Endometrial microvascular endothelial cells (primary cell): ENCODE measurements around the gene SLC25A29. TPM values are rescaled to one million over a fixed set of nuclear protein-coding genes. Genes with fewer than 3 reads are reported as not detected.

Experiments
- in situ Hi-C: cut with HindIII; loops from 2 replicates; pipeline ENCODE4 v1.10.0; 2017; ENCODE audit warnings: low sequenced_read_pairs, low pct_unique_long_range_greater_than_20kb; ENCODE audit errors: inconsistent ontology term
- total RNA-seq: library from RNA; depleted of rRNA; stranded (reverse); fragments of >200 nt; gene quantifications from one replicate; pipeline ENCODE4 v1.2.3, GENCODE V29; 2015; ENCODE audit errors: inconsistent ontology term

The SLC25A29 gene
- total RNA-seq, 1 donor from 2014 or later: 40.0 TPM

DNA sequence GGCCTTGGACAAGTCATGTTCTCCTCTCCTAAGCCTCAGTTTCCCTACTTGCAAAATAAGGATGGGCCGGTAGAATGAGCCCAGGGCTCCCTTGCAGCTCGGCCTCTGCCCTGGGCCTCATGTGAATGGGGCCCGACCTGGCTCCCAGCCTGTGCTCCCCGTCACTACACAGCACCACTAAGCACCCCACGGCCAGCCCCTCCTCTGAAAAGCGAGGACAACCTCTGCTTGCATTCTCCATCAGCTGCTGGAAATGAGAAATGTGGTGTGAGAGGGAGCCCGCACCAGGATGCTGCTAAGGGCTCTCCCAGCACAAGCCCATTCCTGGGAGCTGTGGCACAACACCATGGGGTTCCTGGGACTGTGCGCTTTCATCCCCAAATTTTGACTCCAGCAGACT lies 27.1 kb upstream of the SLC25A29 start:
- in situ Hi-C loops: no loop called here

DNA sequence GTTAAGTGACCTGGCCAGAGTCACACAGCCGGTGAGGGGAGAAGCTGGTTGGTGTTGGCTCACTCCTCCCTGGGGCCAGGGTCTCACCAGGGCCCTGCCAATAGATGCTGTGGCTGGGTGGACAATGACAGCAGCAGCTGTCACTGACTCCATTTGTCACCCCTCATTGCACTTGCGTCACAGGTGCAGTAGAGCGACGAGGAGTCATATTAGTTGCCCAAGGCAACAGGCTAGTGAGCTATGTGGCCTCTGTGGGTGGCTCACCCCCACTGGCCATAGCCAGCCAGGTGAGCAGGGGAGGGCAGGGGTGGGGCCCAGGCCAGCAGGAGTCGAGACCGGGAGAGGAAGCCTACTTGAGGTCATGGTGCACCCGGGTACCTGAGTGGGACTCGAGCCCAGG lies 26.6 kb upstream of the SLC25A29 start:
- in situ Hi-C loops: no loop called here

DNA sequence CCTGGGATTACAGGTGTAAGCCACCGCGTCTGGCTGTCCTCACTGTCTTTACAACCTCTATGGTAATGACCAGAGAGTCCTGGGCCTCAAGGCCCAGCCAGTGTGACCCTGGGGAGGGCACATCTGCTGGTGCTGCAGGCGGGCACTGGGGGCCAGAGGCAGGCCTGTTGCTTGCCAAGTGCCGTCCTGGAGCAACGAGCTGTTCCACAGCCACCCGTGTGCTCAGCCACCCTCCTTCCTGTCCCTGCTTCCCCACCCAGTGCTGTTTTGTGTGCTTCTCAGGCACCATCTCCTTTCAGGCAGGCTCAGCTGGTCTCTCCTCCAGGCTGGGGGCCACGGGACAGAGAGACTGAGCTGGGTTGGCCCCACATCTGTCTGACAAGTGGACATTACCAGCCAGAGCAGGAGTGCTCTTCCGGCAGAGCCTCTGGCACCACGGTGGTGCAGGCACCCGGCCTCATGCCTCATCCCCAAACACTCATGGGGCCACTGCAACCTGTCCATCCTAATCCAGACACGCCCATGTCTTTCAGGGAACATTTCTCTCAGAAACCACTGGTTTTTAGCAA lies 25.9 kb upstream of the SLC25A29 start:
- in situ Hi-C loops: no loop called here

DNA sequence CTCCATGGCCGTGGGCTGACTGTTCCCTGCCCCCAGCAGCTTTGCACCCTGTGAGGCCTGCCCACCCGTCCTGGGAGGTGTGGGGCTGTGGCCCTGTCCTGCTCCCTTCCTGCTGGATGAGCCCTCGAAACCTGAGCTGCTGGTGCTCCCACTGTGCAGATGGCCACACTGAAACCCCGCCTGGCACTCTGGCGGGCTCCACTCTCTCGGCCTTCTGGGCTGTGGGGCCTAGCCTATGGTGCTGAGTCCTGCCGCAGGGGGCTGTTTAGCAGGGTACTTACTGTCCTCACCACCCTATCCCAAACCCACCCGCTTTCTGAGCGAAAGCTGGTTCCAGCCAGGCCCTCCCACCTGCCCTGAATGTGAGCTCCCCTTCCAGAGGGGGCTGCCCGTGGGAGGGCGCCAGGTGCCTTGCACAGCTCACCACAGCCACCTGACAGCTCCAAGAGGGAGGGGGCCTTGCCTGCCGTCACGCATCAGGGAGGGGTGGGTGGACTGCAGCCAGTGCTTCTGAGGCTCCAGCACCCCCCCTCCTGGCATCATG lies 24.2 kb upstream of the SLC25A29 start:
- in situ Hi-C loops: no loop called here

DNA sequence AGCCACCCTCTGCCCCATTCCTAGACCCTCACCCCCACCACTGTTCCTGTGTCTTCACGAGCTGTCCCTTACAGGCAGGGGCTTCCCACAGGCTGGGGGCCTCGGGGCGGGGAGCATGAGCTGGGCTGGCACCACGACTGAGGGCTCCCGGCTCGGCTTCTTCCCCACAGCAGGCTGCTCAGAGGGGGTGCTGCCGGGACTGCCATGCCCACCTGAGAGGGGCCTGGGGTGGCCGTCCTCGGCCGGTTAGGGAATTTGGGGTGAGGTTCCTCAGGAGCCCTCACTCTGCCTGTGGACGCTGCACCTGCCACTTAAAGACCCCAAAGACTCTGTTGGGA lies 23.7 kb upstream of the SLC25A29 start:
- in situ Hi-C loops: no loop called here

DNA sequence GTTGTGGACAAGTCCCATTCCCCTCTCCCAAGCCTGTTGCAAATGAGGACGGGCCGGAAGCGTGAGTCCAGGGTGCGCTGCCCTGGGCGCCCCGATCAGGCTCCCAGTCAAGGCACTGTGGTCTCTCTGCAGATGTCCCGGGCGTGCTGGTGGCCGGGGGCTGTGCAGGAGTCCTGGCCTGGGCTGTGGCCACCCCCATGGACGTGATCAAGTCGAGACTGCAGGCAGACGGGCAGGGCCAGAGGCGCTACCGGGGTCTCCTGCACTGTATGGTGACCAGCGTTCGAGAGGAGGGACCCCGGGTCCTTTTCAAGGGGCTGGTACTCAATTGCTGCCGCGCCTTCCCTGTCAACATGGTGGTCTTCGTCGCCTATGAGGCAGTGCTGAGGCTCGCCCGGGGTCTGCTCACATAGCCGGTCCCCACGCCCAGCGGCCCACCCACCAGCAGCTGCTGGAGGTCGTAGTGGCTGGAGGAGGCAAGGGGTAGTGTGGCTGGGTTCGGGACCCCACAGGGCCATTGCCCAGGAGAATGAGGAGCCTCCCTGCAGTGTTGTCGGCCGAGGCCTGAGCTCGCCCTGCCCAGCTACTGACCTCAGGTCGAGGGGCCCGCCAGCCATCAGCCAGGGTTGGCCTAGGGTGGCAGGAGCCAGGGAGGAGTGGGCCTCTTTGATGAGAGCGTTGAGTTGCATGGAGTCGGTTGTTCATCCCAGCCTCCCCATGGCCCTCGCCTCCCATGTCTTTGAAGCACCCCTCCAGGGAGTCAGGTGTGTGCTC lies 23.2 kb upstream of the SLC25A29 start:
- in situ Hi-C loops: no loop called here

DNA sequence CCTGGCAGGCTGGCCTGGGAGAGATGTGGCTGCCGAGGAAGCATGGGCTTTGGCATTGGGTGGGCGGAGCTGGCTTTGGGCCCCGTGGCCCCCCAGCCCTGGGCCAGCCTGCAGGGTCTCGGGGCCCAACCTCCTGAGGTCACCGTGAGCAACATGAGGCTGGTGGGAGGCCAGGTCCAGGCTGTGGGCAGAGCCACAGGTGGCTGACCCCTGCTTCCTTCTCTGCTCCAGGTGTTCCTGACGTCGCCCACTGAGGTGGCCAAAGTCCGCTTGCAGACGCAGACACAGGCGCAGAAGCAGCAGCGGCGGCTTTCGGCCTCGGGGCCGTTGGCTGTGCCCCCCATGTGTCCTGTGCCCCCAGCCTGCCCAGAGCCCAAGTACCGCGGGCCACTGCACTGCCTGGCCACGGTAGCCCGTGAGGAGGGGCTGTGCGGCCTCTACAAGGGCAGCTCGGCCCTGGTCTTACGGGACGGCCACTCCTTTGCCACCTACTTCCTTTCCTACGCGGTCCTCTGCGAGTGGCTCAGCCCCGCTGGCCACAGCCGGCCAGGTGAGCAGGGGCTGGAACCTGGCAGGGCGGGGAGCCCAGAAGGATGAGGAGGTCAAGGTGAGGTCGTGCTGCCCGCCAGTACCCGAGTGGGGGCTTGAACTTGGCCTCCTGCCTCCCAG lies 22.4 kb upstream of the SLC25A29 start:
- in situ Hi-C loops: no loop called here

DNA sequence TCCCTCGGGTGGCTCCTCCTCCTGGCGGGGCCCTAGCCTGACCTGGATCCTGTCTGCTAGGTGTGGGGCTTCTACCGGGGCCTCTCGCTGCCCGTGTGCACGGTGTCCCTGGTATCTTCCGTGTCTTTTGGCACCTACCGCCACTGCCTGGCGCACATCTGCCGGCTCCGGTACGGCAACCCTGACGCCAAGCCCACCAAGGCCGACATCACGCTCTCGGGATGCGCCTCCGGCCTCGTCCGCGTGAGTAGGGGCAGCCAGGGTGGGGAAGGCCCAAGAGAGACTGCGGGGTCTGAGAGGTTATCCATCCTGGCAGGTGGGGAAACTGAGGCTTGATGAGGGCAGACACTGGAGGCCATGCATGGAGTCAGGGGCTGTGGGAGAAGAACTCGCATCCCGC lies 20.9 kb upstream of the SLC25A29 start:
- in situ Hi-C loops: no loop called here

DNA sequence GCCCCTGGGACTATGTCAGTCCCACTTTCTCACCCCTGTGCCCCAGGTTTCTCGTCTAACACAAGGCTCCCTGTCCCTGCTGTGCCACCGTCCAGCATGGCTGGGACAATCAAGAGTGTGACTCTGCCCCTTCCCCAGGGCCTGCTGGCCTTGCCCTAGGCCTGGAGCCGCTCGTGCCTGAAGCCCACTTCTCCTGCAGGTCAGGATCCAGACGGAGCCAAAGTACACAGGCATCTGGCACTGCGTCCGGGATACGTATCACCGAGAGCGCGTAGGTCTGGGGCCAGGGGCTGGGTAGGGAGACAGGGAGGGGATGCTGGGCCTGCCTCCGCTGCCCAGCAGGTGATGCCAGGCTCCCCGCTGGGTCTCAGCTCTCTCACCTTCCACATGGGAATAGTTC lies 19.7 kb upstream of the SLC25A29 start:
- in situ Hi-C loops: no loop called here

DNA sequence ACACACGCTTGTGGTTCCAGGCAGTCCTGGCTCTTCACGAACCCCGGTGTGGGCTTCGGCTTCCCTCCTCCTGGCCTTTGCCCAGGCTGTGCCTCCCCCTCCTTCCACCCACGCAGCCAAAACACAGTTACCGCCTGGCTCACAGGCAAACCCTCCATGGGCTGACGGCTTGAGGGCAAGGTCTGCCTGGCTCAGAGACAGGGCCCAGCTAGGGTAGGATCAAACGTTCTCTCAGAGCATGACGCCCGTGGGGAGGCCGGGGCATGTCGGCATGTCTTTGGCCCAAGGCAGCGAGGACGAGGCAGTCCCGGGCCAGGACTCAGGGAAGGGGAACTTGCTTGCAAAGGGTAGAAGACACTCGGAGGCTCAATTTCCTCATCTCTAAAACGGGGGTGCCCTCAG lies 19.0 kb upstream of the SLC25A29 start:
- in situ Hi-C loops: no loop called here

DNA sequence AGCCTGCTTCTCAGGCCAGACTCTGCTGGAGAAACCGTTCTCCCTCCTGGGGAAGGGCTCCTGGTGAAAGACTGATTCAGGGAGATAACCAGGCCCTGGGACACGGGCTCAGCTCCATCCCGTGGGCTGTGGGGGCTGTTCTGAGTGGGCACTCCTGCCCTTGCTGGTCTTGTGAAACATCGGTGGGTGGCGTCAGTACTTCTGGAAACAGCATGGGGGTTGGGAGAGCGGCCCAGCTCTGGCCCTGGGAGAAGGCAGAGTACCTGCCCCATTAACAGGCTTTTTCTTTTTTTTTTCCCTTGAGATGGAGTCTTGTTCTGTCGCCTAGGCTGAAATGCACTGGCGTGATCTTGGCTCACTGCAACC lies 17.7 kb upstream of the SLC25A29 start:
- in situ Hi-C loops: no loop called here

DNA sequence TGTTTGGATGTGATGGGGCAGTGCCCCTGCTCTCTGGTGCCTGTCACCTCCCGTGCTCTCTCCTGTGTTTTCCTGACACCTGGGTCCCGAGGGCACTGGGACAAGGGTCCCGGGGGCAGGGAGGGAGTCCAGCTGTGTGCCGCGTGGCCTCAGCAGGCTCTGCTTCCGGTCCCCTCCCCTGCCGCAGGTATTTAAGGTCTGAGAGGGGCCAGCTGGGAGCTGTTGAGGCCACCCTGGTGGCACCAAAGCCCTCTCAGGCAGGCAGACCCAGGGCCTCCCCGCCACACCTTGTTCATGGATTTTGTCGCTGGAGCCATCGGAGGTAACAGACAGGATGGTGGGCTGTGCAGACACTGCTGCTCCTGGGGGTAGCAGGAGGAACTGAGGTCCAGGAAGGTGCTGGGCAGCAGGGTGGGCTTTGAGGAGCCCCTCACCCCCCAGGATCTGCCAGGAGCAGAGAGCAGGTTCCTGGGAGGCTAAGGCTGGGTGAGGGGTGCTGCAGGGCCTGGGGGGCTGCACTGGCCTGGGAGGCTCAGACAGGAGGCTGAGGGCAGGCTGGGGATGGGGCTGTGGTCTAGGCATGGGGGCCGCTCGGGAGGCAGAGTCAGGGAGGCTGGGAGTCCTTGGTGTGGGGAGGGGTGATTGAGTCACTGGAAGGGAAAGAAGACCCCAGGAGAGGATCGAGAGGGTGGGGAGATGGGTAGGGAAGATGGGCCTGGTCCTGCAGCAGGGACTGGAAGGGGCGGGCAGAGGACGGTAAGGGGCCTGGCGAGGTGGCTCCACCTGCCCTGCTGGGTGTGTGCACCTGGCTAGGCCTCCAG lies 17.1 kb upstream of the SLC25A29 start, which contains the start of gene SLC25A47:
Gene SLC25A47 (plus strand): TSS at position 219 of the 821 bp plus-strand sequence. CDS start 76 bp downstream, at position 295.
- in situ Hi-C loops: no loop called here

DNA sequence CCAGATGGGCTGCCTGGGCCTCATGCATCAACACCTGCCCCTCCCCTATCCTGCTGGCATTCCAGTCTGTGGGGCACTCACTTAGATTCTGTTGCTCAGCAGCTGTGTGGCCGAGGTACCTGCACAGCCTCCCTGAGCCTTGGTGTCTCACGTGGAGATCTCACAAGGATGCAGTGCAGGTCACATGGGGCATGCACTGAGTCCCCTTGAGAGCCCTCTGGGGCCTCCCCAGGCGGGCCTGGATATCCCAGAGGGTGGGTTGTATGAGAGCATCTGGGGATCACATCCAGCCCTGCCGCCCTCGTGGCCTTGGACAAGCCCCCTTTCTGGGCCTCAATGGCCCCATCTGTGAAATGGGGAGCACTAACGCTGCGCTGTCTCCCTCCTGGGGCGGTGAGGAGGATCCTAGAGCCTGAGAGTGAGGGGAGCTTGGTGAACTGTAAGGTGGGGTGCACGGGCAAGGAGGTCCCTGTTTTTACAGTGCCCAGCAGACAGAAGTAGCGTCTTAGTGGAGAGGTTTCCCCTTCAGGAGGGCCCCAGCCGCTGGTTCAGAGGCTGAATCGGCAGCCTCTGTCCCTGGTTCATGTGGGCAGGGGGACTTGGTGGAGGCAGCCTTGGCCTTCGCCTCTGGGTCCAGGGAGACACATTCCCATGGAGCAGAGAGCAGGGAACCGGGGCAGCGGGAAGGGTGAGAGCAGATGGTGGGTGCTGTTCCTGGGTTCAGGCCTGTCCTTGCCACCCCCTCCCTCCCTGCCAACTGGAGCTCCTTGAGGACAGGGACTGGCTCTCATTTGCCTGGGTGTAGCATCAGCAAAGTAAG lies 16.1 kb upstream of the SLC25A29 start:
- in situ Hi-C loops: no loop called here

DNA sequence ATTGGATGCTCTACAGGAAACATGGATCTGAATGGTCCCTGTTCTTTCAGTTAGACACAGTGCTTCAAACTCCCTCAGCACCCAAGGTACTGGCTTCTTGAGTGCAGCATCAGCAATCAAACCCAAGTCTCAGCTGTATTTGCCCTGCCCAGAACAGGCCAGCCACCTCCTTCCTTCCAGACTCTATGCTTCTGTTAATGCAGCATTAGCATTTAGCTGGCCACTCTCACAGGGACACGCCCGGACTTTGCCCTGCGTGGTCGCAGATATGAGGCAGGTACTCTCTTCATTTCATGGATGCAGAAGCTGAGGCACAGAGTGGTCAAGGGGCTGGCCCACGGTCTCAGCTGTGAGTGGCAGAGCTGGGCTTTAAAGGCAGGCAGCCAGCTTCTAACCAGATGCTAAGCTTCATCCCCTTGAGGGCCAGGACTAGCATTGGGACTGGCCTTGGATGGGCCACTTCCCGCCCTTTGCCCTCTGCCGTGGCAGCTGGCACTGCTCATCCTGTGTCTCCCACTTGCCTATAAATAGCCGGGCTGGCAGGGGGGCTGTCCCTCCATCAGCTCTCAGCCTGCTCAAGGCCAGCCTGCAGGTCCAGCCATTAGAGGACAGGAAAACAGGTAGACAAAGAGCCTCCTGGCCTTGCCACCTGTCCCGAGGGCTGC lies 15.4 kb upstream of the SLC25A29 start:
- in situ Hi-C loops: no loop called here

DNA sequence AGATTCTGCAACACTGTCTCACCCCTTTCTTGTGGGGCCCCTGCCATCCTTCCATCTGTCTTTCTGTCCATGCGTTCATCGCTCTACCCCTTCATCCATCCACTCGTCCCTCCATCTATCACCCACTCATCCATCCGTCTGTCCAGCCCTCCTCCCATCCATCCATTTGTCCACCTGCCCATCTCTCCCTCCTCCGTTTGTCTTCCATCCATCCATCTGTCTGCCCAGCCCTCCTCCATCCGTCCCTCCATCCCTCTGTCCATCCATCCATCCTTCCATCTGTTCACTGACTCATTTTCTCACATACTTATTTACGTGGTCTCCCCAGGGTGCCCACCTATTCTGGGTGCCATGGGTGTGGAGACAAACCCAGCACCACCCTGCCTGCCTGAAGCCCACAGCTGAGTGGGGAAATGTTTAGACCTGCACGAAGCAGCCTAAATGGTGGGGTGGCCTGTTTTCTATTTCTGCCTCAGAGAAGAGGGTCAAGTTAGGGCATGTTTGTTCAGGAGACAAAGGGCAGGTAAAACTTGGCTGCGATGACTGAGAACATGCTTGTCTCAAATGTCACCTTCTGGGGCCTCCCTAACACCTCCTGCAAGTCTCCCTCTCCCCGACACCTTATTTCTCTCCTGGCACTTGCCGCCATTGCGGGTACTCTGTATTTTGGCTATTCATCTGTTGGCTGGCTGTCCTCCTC lies 14.1 kb upstream of the SLC25A29 start:
- in situ Hi-C loops: no loop called here

DNA sequence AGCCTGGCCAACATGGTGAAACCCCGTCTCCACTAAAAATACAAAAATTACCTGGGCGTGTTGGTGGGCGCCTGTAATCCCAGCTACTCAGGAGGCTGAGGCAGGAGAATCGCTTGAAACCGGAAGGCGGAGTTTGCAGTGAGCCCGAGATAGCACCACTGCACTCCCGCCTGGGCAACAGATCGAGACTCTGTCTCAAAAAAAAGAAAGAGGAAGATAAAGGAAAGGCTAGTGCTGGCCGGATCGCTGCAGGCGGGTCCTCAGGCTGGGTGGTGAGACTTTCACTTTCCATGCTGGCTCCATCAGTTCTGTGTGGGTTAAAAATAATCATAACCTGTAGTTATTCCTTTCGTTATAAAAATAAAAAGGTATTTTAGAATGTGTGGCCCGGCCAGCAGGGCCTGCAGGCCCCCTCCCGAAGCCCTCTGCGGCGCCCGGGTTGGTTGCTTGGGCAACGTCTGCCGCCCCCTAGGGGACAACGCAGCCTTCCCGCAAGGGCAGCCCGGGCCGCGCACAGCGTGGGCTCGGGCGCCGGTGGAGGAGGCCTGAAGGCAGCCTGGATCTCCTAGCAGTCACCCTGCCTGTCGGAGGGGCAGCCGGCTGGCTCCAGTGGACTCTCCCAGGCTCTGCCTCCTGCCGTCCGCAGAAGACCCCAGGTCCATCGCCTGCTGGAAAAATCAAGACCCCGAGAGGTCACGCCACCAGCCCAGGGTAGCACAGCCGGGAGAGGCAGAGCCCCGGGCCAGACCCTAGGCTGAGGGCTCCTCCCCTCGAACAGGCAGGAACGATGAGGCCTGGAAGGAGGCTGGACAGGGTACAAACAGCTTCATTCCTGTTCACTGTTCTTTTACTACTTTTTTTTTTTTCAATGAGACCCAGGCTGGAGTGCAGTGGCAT lies 11.9 kb upstream of the SLC25A29 start:
- in situ Hi-C loops: no loop called here
